LHCN-M2 (cell line): ENCODE measurements around the gene PKP4. TPM values are rescaled to one million over a fixed set of nuclear protein-coding genes. Genes with fewer than 3 reads are reported as not detected.

Experiments
- DNase-seq: peaks from one replicate; pipeline ENCODE4 v3.0.0-alpha.2; 2012; ENCODE audit warnings: low read depth
- total RNA-seq: library from RNA; depleted of rRNA; stranded (reverse); fragments of >200 nt; gene quantifications from 2 replicates; pipeline ENCODE4 v1.2.3, GENCODE V29; 2014

The PKP4 gene
- total RNA-seq, 1 experiment from 2014 or later: 25.6 TPM

GRCh38 chr2:158715357-158715756, 258.6 kb downstream of the PKP4 start:
- no peak for DNase-seq

GRCh38 chr2:158716121-158716791, 259.5 kb downstream of the PKP4 start:
- no peak for DNase-seq

GRCh38 chr2:158716921-158717320, 260.2 kb downstream of the PKP4 start:
- DNase-seq: no peak

- no peak for DNase-seq
Observed at GRCh38 chr2:158717366-158718195, 260.8 kb downstream of the PKP4 start.

- no peak for DNase-seq
Observed at GRCh38 chr2:158718196-158718585, 261.4 kb downstream of the PKP4 start.

GRCh38 chr2:158718851-158719250, 262.1 kb downstream of the PKP4 start:
- no peak for DNase-seq

- no peak for DNase-seq
Observed at GRCh38 chr2:158719403-158719802, 262.7 kb downstream of the PKP4 start.

GRCh38 chr2:158722266-158723105, 265.7 kb downstream of the PKP4 start:
- DNase-seq: no peak

GRCh38 chr2:158723181-158723838, 266.6 kb downstream of the PKP4 start:
- no peak for DNase-seq

GRCh38 chr2:158723921-158724802, 267.4 kb downstream of the PKP4 start:
- no peak for DNase-seq

GRCh38 chr2:158724803-158725381, 268.1 kb downstream of the PKP4 start:
- DNase-seq: peak; percentile 82

- no peak for DNase-seq
Observed at GRCh38 chr2:158725441-158725891, 268.7 kb downstream of the PKP4 start.

GRCh38 chr2:158726911-158727592, 270.3 kb downstream of the PKP4 start:
- peak; percentile 75 for DNase-seq

GRCh38 chr2:158728422-158728821, 271.7 kb downstream of the PKP4 start:
- DNase-seq: no peak

- DNase-seq: no peak
Observed at GRCh38 chr2:158729451-158729850, 272.7 kb downstream of the PKP4 start.

GRCh38 chr2:158729873-158730620, 273.3 kb downstream of the PKP4 start:
- no peak for DNase-seq

- DNase-seq: no peak
Observed at GRCh38 chr2:158730621-158731140, 273.9 kb downstream of the PKP4 start.

- no peak for DNase-seq
Observed at GRCh38 chr2:158731386-158731785, 274.6 kb downstream of the PKP4 start.
